ENCODE results near the gene TENM3.

TENM3 gene

DNA sequence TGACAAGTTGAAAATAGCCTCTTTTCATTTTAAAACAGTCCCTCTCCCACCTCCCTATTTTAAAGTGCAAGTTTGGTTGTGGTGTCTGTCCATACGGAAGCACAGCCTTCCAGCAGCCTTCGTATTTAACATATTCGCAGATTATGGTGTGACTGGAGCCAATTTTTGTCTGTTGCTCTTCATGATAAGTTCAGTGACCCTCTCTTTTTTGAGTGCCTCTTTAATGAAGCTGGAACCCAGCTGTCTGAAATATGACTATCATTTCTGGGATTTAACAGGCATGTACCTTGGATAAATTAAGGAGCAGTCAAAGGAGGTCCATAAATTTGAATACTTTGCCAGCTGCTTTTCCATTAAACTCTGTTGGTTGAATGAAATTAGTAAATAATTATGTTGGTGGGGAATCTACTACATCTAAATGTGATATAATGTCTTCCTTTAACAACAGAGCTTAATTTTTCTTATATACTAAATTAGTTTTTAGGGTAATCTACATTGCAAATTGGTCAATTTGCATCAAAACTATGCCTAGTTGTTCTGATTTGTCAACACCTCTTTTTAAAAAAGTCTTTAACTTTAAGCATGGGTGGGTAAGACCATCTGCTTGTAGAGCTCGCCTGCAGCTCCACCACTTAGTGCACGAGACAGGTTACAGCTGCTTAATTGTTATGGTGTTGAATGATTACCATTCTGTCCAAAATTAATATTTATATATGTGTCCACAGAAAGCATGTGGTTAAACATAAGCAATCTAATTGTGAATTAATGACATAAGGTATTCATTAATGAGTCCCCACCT is 457.4 kb downstream of the TENM3 start:
- DNase-seq = no peak

DNA sequence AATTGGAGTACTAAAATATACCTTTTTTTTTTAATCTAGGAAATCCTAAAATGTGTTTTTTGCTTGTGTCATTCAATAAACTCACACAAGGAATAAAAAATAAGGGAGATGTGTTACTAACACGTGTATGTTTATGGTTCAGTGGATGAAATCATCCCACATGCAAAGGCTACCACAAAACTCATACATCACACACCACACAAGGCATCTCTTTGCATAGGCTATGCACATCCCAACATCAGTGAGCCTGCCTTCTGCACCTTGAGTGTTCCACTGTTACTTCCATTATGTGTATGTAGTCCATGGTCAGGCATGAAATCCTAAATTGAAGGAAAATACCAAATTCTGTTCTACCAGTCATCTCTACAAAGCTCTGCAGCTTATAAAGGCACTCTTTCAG is 460.9 kb downstream of the TENM3 start:
- no peak for DNase-seq

DNA sequence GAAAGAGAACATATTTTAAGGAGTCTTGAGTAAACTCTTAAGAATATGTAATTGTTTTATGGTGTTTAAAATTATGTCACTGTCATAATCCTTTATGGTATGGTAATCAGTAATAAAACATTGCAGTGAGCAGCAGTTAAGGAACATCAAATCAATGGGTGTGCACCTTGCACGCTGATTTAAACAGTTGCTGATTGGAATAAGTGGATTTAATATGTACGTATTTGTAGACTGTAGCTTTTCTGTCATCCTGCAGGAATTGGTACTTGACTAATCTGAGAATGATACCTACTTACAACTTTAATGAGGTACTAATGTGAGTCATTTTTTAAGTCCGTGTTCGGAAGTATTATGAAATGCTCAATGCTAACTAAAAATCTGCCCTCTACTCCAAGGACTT is 461.7 kb downstream of the TENM3 start:
- no peak for DNase-seq

DNA sequence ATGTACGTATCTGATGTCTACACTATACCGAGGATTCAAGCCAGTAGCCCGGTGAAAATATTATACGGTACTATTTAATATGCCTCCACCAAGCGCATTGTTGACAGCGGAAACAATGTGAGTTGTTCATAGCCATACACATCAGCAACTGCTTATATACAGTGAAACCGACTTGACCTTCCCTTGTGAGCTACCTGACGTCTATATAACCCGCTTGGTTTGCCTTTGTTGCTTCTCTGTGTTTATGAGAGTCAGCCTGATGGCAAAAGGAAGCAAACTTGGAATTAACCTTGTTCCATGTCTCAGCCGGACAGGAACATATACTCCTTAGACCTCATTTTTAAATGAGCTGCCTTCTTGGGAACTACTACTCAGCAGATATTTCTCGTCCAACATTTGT is 462.2 kb downstream of the TENM3 start:
- no peak for DNase-seq

DNA sequence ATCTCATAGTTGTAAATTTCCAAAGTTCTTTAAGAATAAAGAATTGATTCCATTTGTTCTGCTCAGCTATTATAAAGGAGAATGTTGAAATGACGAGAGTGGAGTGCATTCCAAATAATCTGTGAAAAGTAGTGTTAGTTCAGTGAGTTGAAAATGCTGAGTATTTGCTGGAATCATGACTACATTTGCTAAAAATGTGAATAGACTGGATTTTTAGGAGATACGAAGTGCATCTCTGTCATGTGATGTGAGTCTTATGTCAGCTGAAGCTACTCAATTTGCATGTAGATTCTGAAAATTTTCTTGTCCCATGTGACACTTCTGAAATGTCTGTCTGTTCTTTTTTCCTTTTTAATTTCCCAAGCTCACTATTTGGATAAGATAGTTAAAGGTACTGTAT is 468.0 kb downstream of the TENM3 start:
- DNase-seq = no peak

DNA sequence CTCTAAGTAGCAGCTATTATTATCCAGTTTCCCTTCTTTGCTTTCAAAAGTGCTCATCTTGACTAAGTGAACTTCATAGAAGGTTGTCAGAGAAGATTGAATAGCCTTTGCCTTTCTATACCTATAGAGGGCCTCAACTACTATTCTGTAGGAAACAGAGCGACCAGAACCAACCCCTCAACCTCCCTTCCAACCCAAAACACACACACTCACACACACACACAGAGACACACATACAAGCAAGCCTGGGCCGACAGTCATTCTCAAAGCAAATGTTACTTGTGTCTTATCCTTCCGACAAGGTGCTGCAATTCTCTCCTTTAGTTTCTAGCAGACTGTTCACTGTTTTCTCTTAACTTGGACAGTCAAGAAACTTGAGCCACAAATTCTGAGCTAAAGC is 472.3 kb downstream of the TENM3 start:
- no peak for DNase-seq

DNA sequence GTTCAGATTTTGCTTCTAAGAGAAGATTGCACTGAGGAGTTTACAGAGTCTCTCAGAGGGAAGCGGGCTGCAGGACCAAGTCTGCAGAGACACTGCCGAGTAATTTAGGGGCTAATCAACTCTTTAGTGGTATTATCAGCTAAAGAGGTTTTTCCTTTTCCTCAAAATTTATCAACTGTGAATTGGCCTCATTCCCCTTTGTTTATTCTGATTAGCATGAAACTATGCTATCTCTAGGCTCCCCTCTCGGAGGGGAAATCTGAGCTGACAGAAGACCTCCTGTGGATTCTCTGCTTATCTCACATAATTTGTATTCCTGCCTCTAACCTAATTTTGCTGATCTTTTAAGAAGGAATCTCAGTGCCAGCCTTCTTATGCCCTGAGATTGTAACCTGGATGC is 473.0 kb downstream of the TENM3 start:
- no peak for DNase-seq

DNA sequence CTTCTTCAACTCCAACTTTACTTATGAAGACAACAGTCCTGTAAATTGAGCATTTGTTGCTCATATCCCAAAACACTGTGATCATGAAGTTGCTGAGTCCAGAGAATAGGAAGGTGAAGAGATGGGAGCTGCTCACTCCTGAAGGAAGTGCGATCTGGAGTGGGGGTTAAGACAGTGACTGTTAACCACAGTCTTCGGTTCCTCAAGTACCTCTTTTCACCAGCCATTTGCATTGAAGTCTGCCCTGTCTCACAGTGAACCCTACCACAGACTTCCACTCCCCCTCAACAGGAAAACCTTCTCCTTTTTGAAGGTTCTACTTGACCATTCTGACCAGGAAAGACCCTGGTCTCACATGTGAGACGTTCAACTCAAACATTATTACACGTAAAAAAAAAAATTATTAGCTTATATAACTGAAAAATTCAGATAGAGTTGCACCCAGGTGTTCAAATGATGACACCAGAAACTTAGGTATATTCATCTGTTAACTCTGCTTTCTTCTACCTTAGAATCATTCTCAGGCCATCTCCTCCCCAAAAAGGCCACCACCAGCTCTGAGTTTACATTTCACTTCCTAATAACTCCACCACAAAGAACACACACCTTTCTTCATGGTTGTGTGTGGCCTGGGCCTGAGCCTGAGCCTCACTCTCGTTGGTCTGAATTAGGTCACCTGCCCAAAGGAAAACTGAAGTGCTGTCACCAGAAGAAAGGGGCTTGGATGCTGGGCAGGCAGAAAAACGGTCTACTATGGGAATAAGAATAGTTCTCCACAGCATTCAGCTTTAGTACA is 474.8 kb downstream of the TENM3 start:
- no peak for DNase-seq

DNA sequence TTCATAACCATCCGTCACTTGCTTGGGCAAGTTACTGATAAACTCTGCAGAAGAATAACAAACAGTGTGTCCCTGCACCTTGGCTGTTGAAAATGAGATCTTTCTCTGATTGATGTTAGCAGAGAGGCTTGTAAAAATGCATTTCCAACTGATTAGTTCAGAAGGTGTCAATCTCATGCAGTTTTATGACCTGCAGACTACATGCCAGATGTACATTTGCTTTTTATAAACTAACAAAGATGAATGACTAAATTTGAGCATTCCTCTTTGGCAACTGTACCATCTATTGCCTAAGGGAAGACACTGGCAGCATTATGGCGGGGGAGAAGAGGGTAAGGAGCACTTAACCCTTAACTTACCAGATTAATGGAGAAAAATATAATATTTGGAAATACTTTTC is 481.2 kb downstream of the TENM3 start:
- DNase-seq = no peak

DNA sequence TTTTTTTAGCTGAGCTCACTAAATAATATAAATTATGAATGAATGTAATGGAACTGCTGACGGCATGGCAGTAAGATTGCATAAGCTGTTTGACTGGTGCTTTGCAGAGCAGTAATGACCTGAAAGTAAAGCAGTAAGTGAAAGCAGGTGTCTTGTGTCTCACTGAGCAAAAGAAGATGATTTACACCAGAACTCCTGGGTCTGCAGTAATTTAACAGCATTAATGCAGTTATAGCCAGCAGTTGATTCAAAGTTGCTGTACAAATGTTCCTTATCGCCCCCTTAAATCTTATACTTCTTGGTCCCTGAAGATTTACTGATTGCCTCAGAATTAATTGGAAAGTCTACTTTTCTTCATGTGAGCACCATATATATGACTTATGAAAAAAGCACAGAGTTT is 486.3 kb downstream of the TENM3 start:
- no peak for DNase-seq

DNA sequence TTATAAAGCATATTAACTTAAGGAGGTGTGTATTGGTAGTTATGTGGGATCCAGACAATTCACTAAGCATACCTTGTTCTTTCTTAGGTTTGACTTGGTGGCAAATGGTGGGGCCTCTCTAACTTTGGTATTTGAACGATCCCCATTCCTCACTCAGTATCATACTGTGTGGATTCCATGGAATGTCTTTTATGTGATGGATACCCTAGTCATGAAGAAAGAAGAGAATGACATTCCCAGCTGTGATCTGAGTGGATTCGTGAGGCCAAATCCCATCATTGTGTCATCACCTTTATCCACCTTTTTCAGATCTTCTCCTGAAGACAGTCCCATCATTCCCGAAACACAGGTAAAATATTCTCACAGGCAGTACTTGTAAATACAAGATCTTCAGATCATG is 487.6 kb downstream of the TENM3 start:
- DNase-seq = no peak

DNA sequence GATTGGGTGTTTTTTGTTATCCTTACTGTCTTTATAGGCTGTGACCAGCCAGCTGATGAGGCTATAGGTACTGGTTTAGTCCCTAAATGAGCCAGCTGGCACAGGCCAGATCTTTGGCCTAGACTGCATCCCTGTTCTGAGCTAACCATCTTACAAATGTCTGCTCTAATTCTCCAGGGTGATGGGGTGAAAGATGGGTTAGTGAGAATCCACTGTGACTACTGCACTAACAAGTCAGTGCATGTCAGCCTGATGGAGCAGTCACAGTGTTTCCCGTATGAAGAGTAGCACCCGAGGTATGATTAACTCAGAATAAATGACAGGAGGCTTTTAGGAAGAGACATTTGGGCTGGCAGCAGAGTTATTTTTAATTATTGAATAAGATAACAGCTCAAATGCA is 493.0 kb downstream of the TENM3 start:
- no peak for DNase-seq

DNA sequence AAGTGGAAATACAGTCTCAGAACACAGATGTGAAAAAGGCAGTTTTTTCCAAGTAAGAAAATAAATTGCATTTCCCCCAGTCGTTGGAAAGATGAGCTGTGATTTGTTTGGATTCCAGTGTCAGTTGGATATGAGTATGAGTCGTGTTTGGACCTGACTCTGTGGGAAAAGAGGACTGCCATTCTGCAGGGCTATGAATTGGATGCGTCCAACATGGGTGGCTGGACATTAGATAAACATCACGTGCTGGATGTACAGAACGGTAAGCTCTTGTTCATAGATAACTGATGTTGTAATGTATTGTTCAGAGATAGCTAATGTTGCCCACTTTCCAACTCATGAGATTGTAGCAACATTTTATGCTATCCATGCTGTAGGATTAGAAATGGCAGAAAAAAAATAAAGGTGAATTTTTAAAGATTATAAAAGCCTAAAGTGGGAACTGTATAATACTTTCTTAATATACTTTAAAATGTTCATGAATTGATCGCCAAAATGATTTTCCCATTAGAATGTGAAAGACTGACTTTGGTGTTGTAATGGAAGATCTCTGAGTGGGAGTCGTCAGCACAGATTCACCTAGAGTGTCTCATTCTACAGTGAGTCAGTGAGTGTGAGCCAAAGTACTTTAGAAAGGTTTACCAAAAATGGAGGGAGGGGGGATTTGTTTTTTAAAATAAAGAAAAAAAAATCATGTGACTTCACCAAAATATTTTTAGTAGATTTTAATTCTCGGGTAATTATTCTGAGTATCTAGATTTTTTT is 495.3 kb downstream of the TENM3 start:
- no peak for DNase-seq

DNA sequence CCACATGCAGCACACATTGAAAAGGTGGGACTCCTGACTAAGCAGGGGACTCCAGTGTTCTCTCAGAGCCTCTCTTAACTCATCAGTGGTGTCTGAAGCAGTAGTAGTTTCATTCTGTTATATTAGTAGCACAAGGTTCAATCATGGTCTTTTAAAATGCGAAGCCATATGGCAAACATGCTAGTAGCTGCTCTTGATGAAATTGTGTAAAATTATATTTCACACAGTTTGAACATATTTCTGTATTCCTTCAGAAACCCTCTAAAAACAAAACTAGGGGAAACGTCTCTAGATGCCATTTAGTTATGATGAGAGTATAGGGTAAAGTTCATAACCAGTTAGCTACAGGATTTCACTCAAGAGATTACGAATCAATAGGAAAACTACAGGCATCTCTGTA is 497.1 kb downstream of the TENM3 start:
- DNase-seq = no peak

DNA sequence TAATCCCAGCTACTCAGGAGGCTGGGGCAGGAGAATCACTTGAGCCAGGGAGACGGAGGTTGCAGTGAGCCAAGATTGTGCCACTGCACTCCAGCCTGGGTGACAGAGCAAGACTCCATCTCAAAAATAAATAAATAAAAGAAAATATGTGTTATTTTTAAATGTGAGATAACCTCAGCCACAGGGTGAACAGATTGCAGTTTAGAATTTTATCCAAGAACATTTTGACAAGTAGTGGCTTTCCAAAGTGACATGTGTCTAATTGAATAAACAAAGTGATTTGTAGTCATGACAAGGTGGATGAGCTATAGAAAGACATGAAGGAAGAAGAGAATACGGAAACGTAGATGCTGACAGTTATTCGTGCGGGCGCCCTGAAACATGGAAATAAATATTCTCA is 497.9 kb downstream of the TENM3 start:
- no peak for DNase-seq

DNA sequence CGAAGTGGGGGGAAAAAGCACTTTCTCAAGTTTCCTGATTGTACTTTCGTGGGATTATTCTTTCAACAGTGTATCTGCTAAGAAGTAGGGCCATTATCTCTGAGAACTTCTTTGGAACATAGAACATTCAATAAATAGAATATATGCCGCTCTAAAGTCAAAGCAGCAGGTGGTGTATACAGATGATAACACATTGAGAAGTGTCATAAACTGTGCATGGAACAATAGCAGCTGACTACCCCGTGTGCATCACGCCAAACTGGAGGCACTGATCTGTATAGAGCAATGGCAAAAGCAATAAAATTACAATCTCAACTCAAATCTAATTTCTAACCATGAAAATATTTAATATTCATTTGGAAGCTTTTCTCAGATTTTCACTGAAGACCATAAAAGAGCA is 498.7 kb downstream of the TENM3 start:
- DNase-seq = no peak

DNA sequence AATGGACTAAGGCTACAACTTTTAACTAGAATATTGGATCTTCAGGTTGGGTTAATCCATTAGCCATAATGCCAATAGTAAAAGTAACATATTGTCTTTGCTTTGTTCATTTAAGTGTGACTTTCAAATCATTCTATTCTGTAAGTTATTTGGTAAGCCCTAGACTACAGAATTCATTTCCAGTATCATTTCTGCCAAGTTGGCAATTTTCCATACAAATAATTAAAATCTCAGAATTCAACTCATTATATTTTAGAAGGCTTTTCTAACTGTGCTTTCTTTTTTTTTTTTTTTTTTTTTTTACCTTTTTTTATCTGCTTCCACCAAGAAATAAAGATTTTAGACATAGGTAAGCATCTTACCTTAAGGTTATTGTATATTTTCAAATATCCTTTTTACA is 500.6 kb downstream of the TENM3 start:
- no peak for DNase-seq

DNA sequence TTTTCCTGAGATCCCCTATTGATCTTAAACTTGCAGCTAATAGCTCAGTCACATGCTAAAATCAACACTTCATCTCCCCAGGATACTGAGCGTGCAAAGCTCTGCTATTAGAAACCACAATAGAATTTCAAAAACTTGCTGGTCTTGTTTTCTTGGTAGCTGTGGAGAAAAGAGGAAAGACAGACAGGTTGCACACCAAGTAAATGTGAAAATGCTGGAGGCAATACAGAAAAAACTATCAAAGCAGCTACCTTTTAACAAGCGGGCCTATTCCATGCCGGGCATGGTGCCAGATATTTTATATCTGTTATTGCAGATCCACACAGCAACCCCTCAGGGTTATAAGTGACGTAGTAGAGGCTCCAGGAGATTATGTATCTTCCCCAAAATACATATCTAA is 502.0 kb downstream of the TENM3 start:
- no peak for DNase-seq

DNA sequence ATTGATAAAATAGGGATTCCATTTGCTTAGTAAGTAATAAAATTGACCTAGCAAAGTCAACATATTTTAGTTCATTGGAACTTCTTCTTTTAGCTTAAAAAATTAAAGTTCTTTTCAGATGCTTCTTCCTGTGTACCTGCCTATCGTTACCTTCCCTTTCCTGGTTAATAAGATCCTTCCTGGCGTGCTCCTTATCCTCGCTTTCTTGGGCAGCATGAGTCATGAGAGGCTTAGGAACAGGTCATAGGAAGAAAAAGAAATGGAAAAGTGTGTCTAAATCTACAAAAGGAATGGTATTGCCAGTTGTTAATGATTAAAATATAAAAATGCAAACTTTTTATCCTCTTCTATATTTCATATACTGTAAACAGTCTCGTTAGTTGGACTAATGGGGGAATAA is 503.7 kb downstream of the TENM3 start:
- no peak for DNase-seq

DNA sequence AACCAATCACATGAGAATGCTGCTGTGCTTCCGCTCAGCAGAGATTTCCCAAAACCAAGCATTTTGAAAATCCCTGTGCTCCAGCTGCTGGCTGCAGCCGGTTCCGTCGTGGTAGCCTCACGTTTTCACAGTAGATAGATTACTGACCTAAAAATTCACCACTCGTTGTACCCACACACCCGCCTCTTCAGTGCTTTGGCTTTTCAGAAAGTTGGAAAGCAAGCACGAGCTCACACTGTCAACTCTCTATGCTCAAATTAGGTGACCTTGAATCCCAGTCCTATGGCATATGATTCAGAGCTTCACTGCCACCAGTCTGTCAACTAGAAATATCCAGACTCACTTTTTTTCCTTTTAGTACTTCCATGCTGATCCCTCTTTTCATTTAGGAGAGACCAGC is 505.1 kb downstream of the TENM3 start:
- no peak for DNase-seq

DNA sequence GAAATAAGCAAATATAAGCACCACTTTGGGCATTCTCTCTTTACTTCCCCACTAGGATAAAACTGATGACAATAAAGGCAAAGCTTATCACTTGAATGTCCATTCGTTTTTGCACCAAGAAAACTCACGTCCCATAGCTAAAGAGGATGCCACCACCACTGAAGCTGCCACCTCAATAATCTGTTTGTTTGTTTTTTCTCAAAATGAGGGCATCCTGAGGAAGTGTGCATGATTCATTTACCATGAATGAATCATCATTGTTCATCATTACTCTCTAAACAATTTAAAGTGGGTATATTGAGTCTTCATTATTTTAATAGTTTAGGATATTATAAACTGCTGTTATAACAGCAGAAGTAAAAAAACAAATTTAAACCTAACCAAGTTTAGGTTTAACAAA is 505.7 kb downstream of the TENM3 start:
- no peak for DNase-seq

DNA sequence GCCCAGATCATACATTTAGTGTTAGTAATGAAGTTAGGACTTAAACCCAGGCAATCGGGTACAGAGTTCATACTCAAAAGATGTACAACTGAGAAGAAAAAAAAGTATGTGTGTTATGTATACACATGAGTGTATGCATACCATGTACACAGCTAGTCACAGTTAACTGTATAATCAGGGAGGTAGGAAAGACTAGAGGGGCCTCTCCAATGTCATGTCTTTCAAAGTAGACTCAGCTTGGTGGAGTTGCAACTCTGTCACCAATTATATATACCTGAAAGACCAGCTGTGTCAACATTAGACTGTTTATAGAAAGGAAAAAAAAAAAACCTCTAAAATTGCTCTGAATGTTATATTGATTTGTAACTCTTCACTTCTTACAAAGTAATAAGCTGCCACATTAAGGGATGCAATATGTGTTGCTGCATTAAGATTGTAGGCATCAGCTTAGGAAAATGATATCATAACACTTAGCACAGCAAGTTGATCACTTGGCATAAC is 506.5 kb downstream of the TENM3 start:
- no peak for DNase-seq

DNA sequence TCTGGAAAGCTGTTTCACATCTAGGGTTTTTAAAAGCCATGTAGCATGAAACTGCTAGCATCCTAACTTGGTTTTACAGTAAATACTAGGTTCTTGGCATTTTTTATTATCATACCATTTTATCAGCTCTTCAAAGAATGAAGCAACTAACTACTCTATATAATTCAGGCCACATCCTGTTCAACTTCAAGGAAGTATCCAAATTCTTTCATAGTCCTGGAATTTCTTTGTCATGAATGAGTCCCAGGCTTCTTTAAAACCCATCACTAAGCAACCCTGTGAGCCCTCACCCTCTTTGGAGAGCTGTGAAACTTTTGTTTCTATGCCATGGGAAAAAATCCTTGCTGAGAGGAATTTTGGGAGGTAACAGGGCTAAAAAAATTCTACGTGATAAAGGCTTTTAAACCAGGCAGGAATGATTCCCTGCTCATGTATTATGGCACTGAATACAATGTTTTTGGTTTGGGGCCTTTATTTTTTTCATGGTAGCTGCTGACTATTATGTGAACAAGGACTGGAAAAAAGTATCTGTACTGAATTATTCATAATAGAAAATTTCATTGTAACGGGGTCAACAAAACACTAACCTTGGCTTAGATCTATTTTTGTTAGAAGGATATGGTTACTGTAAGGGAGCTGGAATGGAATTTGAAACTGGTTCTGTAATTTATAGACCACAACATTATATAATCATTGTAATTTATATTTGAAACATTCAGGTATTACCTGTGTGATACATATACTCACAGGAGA is 509.1 kb downstream of the TENM3 start:
- no peak for DNase-seq
